ENCODE measurements around the gene KDM6B.

KDM6B gene

GRCh38 chr17:7838090-7839075, 4.4 kb downstream of the KDM6B start:
- in situ Hi-C loops (cut with MboI; ENCODE audit: low sequenced_read_pairs), result loop anchor here (25.0 kb wide), 1 partner anchor 251 kb away; the partner anchor contains the start of genes CD68, MPDU1 and SOX15

- in situ Hi-C loops (cut with MboI; ENCODE audit: low sequenced_read_pairs), result loop anchor here (25.0 kb wide), 1 partner anchor 252 kb away; the partner anchor contains the start of genes CD68, MPDU1 and SOX15
Observed at GRCh38 chr17:7839190-7839875, 5.3 kb downstream of the KDM6B start.

GRCh38 chr17:7839876-7840261, 5.9 kb downstream of the KDM6B start:
- in situ Hi-C loops (cut with MboI; ENCODE audit: low sequenced_read_pairs), result loop anchor here (25.0 kb wide), 1 partner anchor 253 kb away; the partner anchor contains the start of genes CD68, MPDU1 and SOX15

- in situ Hi-C loops (cut with MboI; ENCODE audit: low sequenced_read_pairs), result loop anchor here (25.0 kb wide), 1 partner anchor 253 kb away; the partner anchor contains the start of genes CD68, MPDU1 and SOX15
Observed at GRCh38 chr17:7840441-7840840, 6.4 kb downstream of the KDM6B start.

GRCh38 chr17:7840875-7841274, 6.9 kb downstream of the KDM6B start:
- in situ Hi-C loops (cut with MboI; ENCODE audit: low sequenced_read_pairs), result loop anchor here (25.0 kb wide), 1 partner anchor 254 kb away; the partner anchor contains the start of genes CD68, MPDU1 and SOX15

- in situ Hi-C loops (cut with MboI; ENCODE audit: low sequenced_read_pairs), result loop anchor here (25.0 kb wide), 1 partner anchor 254 kb away; the partner anchor contains the start of genes CD68, MPDU1 and SOX15
Observed at GRCh38 chr17:7841396-7841914, 7.4 kb downstream of the KDM6B start.

- in situ Hi-C loops (cut with MboI; ENCODE audit: low sequenced_read_pairs), result loop anchor here (25.0 kb wide), 1 partner anchor 255 kb away; the partner anchor contains the start of genes CD68, MPDU1 and SOX15
Observed at GRCh38 chr17:7841915-7842379, 7.9 kb downstream of the KDM6B start.

- in situ Hi-C loops (cut with MboI; ENCODE audit: low sequenced_read_pairs), result loop anchor here (25.0 kb wide), 1 partner anchor 255 kb away; the partner anchor contains the start of genes CD68, MPDU1 and SOX15
Observed at GRCh38 chr17:7842380-7843256, 8.6 kb downstream of the KDM6B start.

- in situ Hi-C loops (cut with MboI; ENCODE audit: low sequenced_read_pairs), result loop anchor here (25.0 kb wide), 1 partner anchor 256 kb away; the partner anchor contains the start of genes CD68, MPDU1 and SOX15
Observed at GRCh38 chr17:7843257-7843535, 9.2 kb downstream of the KDM6B start.

GRCh38 chr17:7843536-7844291, 9.7 kb downstream of the KDM6B start:
- in situ Hi-C loops (cut with MboI; ENCODE audit: low sequenced_read_pairs), result loop anchor here (25.0 kb wide), 1 partner anchor 256 kb away; the partner anchor contains the start of genes CD68, MPDU1 and SOX15

- in situ Hi-C loops (cut with MboI; ENCODE audit: low sequenced_read_pairs), result loop anchor here (25.0 kb wide), 1 partner anchor 257 kb away; the partner anchor contains the start of genes CD68, MPDU1 and SOX15
Observed at GRCh38 chr17:7844292-7845154, 10.5 kb downstream of the KDM6B start.

GRCh38 chr17:7845359-7846062, 11.5 kb downstream of the KDM6B start:
- in situ Hi-C loops (cut with MboI; ENCODE audit: low sequenced_read_pairs), result loop anchor here (25.0 kb wide), 1 partner anchor 258 kb away; the partner anchor contains the start of genes CD68, MPDU1 and SOX15

GRCh38 chr17:7846063-7846735, 12.2 kb downstream of the KDM6B start:
- in situ Hi-C loops (cut with MboI; ENCODE audit: low sequenced_read_pairs), result loop anchor here (25.0 kb wide), 1 partner anchor 259 kb away; the partner anchor contains the start of genes CD68, MPDU1 and SOX15

GRCh38 chr17:7846765-7847661, 13.0 kb downstream of the KDM6B start:
- in situ Hi-C loops (cut with MboI; ENCODE audit: low sequenced_read_pairs), result loop anchor here (25.0 kb wide), 1 partner anchor 260 kb away; the partner anchor contains the start of genes CD68, MPDU1 and SOX15

- in situ Hi-C loops (cut with MboI; ENCODE audit: low sequenced_read_pairs), result loop anchor here (25.0 kb wide), 1 partner anchor 261 kb away; the partner anchor contains the start of genes CD68, MPDU1 and SOX15
Observed at GRCh38 chr17:7848131-7848579, 14.1 kb downstream of the KDM6B start.

Data from HL-60/S4 treated with phorbol 12-myristate 13-acetate at 8.2 ng/mL for 4 days and 3 days (cell line).